Activated CD8-positive, alpha-beta T cell treated with anti-CD3 and anti-CD28 coated beads for 36 hours (primary cell): ENCODE results near the gene CNOT8. TPM values are rescaled to one million over a fixed set of nuclear protein-coding genes. Genes with fewer than 3 reads are reported as not detected.
A peak's percentile ranks its signal among the peaks of the same experiment; 100 is the strongest.

ENCODE experiments used
- ATAC-seq: fragments of 200-7000 bp; cut with Tn5 transposase; one replicate; pipeline ENCODE4 v1.10.0; 2021; ENCODE audit warnings: mild to moderate bottlenecking, moderate library complexity
- CTCF ChIA-PET: fragments of 350-600 bp; sonication (Branson Sonifier 250); formaldehyde crosslinking; loops from one replicate; lab custom pipeline; 2021; ENCODE audit warnings: antibody characterized with exemption; lab: Charles Lee
- POLR2A ChIA-PET: fragments of 350-600 bp; sonication (Branson Sonifier 250); formaldehyde crosslinking; loops from one replicate; lab custom pipeline; 2021; ENCODE audit warnings: antibody characterized with exemption; lab: Charles Lee
- DNase-seq: peaks from one replicate; pipeline ENCODE4 v3.0.0-alpha.2; 2020
- H3K27ac Mint-ChIP-seq: one replicate; pipeline ENCODE4 v1.8.0; 2021; ENCODE audit warnings: mild to moderate bottlenecking, mixed read lengths
- H3K27me3 Mint-ChIP-seq: one replicate; pipeline ENCODE4 v1.8.0; 2021; ENCODE audit warnings: mixed read lengths
- H3K36me3 Mint-ChIP-seq: one replicate; pipeline ENCODE4 v1.8.0; 2021; ENCODE audit warnings: low read depth, mixed read lengths
- H3K4me1 Mint-ChIP-seq: one replicate; pipeline ENCODE4 v1.8.0; 2021; ENCODE audit warnings: low read depth, mixed read lengths
- H3K4me3 Mint-ChIP-seq: one replicate; pipeline ENCODE4 v1.8.0; 2021; ENCODE audit warnings: mild to moderate bottlenecking, moderate library complexity, mixed read lengths
- H3K9me3 Mint-ChIP-seq: one replicate; pipeline ENCODE4 v1.8.0; 2021; ENCODE audit warnings: mixed read lengths
- intact Hi-C: fragments of 100-400 bp; cut with micrococcal nuclease; formaldehyde crosslinking; loops from one replicate; pipeline ENCODE4 v1.10.0; 2022
- total RNA-seq, 2 experiments: library from RNA; stranded (reverse); gene quantifications; one replicate each; pipeline ENCODE4 v1.2.3, GENCODE V29; 2021
- TF ChIP-seq, protein P1 (sequence below): fragments of 200-600 bp; IDR thresholded peaks from one replicate; pipeline ENCODE4 v1.8.0; 2022; ENCODE audit warnings: antibody characterized with exemption, mild to moderate bottlenecking

CNOT8 gene
- total RNA-seq, 2 experiments from 2014 or later, result 78.6 to 84.4 TPM

DNA sequence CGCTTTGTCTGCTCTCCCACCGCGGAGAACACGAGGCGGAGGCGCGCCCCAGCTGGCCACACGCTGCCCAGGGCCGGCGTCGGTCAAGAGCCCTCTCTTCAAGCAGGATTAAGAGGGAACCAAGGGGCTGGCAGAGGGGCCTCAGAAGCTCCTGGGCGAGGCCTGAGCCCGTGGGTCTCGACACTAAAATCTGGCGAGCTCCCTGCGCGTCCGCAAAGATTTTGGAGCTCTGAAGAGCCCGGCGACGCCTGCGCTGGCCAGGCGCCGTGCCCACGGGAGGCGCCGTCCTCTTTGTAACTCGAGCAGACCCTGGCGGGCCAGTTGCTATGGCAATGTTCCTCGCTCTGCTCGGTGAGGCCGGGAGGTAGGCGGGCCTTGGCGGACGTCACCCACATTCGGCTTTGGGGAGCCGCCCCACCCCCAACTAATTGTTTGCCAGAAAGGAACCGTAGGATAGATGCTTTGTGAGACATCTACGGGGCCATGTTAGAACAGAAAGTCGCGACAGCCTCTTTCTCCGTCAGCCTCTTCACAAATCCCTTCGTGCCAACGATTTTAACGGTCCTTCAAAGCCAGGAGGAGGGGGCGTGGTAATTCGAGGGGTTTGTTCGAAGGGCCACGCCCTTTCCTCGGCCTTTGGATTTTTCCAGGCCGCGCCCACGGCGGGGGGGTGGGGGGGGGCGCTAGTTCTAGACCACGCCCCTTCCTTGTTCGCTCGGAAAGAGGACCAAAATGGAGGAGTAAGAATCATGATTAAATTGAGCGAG, 714 bp upstream of the CNOT8 start:
- POLR2A ChIA-PET, result interaction anchor here (0.8 to 1.4 kb wide), 6 partner anchors 17 to 143 kb away, joined by 3 to 5 read pairs (median 3); no protein-coding TSS in a partner anchor
- Mint-ChIP-seq H3K27ac (peak overlapping the region; percentile 96), H3K27me3 (no peaks in the 10 kb centered on the region), H3K4me1 (peaks cover 28% of the 10 kb centered on the region), H3K4me3 (peak overlapping the region; percentile 100), H3K36me3 (peaks cover 32% of the 10 kb centered on the region), H3K9me3 (no peaks in the 10 kb centered on the region)
- intact Hi-C loops, result loop anchor here (2.0 kb wide), 1 partner anchor 103 kb away; the partner anchor contains the start of gene LARP1
- CTCF ChIA-PET, result interaction anchor here (1.0 to 1.5 kb wide), 3 partner anchors 21 to 210 kb away, joined by 3 to 5 read pairs (median 3); no protein-coding TSS in a partner anchor
- TF ChIP-seq, protein P1, sequence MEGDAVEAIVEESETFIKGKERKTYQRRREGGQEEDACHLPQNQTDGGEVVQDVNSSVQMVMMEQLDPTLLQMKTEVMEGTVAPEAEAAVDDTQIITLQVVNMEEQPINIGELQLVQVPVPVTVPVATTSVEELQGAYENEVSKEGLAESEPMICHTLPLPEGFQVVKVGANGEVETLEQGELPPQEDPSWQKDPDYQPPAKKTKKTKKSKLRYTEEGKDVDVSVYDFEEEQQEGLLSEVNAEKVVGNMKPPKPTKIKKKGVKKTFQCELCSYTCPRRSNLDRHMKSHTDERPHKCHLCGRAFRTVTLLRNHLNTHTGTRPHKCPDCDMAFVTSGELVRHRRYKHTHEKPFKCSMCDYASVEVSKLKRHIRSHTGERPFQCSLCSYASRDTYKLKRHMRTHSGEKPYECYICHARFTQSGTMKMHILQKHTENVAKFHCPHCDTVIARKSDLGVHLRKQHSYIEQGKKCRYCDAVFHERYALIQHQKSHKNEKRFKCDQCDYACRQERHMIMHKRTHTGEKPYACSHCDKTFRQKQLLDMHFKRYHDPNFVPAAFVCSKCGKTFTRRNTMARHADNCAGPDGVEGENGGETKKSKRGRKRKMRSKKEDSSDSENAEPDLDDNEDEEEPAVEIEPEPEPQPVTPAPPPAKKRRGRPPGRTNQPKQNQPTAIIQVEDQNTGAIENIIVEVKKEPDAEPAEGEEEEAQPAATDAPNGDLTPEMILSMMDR, result no peak
- ATAC-seq (peak; percentile 59), DNase-seq (peak; percentile 90)

DNA sequence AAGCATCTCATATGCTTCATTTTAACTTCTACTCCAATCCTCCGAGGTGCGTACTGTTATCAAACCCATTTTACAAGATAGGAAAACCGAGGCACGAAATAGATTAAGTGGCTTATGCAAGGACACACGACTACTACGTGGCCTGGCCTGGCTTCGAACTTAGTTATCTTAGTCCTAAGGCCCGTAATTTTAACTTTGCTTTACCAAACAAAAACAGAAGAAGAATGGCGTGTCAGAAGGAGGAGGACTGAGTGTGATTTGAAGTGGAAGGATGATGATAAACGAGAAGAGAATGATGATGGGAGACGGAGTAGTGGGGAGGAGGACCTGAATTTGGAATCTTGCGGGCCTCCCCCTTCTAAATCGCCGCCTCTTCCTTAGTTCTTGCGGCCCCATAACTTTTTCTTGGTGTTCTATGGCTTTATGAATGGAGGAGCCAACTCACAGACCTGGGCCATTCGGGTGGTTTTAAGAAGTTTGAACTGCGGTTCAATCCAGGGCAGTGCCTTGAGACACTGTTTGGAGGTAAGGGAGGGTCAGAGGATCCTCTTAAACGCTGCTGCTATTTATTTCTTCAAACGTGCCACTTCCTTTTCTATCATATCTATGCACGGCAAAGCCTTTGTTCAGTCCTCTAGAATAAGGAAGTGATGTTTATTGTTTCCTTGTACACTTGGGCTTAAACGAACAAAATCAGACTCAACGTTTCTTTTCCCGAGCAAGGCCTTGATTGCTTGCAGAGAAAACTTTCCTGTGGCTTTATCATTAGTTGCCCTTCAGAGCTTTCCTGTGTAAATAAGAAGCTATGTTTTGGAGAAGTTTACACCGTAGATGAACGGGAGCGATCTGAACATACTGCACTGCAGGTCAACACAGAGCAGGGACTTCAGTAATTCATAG, 795 bp downstream of the CNOT8 start:
- DNase-seq, result no peak
- no peaks in the 10 kb centered on the region for H3K27me3 Mint-ChIP-seq
- H3K4me1 Mint-ChIP-seq, result peaks cover 38% of the 10 kb centered on the region
- H3K4me3 Mint-ChIP-seq, result peak overlapping the region; percentile 100
- ATAC-seq, result no peak
- no peaks in the 10 kb centered on the region for H3K9me3 Mint-ChIP-seq
- POLR2A ChIA-PET, result interaction anchor here (0.6 kb wide), 2 partner anchors 9 to 59 kb away, joined by 3 read pairs; no protein-coding TSS in a partner anchor
- peak overlapping the region; percentile 96 for H3K27ac Mint-ChIP-seq
- intact Hi-C loops, result loop anchor here (2.0 kb wide), 1 partner anchor 104 kb away; the partner anchor contains the start of gene LARP1
- CTCF ChIA-PET, result interaction anchor here (1.0 kb wide), 1 partner anchor 209 kb away, joined by 3 read pairs; no protein-coding TSS in a partner anchor
- TF ChIP-seq, protein P1, result no peak
- peaks cover 45% of the 10 kb centered on the region for H3K36me3 Mint-ChIP-seq

DNA sequence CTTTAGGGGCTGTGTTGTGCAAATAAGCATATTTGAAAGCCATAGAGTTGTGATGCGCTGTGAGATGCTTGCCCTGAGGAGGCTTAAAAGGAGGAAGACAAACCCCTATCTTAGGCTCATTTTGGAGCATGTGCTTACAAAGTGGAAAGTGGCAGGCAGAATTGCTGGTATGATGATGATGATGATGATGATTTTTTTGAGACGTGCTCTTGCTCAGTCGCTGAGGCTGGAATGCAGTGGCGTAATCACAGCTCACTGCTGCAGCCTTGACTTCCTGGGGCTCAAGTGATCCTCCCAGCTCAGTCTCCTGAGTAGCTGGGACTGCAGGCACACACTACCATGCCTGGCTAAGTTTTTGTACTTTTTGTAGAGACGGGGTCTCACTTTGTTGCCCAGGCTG, 1.7 kb downstream of the CNOT8 start:
- Mint-ChIP-seq H3K36me3 (peaks cover 51% of the 10 kb centered on the region), H3K4me3 (peak overlapping the region; percentile 100), H3K27me3 (no peaks in the 10 kb centered on the region), H3K9me3 (no peaks in the 10 kb centered on the region), H3K27ac (peak overlapping the region; percentile 96), H3K4me1 (peaks cover 42% of the 10 kb centered on the region)
- intact Hi-C loops, result no loop called here
- ATAC-seq (no peak), DNase-seq (peak; percentile 33)
- ChIA-PET POLR2A (interaction anchor here (0.7 kb wide), 1 partner anchor 78 kb away, joined by 3 read pairs; the partner anchor contains the start of gene GEMIN5), CTCF (interaction anchor here (0.7 to 1.0 kb wide), 3 partner anchors 86 to 210 kb away, joined by 3 to 4 read pairs (median 4); no protein-coding TSS in a partner anchor)
- TF ChIP-seq, protein P1, result no peak

DNA sequence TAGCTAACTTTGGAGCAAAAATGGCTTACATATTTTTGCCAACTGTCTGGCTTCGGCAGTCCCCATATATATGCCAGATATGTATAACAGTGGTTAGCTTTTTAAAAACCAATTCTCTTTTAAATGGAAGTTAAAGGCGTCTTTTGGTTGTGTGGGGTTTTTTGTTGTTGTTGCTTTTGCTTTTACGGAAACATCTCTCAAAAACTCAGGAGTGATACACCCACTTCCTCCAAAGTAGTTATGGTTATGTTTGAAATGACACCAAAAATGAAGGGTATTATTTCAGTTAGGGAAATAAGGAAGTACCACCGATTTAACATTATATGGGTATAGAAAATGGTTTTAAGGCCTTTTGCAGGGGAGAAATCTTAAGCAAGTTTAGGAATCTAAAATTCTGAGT, 2.3 kb downstream of the CNOT8 start:
- TF ChIP-seq, protein P1, result no peak
- Mint-ChIP-seq H3K4me1 (peaks cover 48% of the 10 kb centered on the region), H3K27ac (peak overlapping the region; percentile 96), H3K4me3 (peak overlapping the region; percentile 100), H3K27me3 (no peaks in the 10 kb centered on the region), H3K36me3 (peaks cover 57% of the 10 kb centered on the region), H3K9me3 (no peaks in the 10 kb centered on the region)
- DNase-seq, result no peak
- intact Hi-C loops, result no loop called here
- ATAC-seq, result no peak
- ChIA-PET CTCF (interaction anchor here (0.7 to 0.8 kb wide), 2 partner anchors 85 to 211 kb away, joined by 4 read pairs; no protein-coding TSS in a partner anchor), POLR2A (interaction anchor here (0.7 kb wide), 1 partner anchor 77 kb away, joined by 3 read pairs; the partner anchor contains the start of gene GEMIN5)
